CD4-positive, alpha-beta T cell treated with Interleukin-6 at 100 ng/mL for 8 hours (primary cell): ENCODE results near the gene TMEM218.

Source experiments
- DNase-seq: peaks from one replicate; pipeline ENCODE4 v3.0.0-alpha.2; 2020; ENCODE audit warnings: mixed read lengths, low spot score

The TMEM218 gene

GRCh38 chr11:125129316-125129993, 18.0 kb upstream of the TMEM218 start:
- no peak for DNase-seq

GRCh38 chr11:125128450-125128849, 17.0 kb upstream of the TMEM218 start:
- DNase-seq, result no peak

GRCh38 chr11:125124618-125124992, 13.2 kb upstream of the TMEM218 start:
- DNase-seq, result no peak

- peak; percentile 31 for DNase-seq
Measured at GRCh38 chr11:125123947-125124617, 12.7 kb upstream of the TMEM218 start.

GRCh38 chr11:125123194-125123946, 11.9 kb upstream of the TMEM218 start:
- DNase-seq, result no peak

GRCh38 chr11:125117429-125117828, 6.0 kb upstream of the TMEM218 start:
- no peak for DNase-seq

GRCh38 chr11:125114518-125114917, 3.1 kb upstream of the TMEM218 start:
- no peak for DNase-seq

- no peak for DNase-seq
Measured at GRCh38 chr11:125112208-125112604, 780 bp upstream of the TMEM218 start.

- no peak for DNase-seq
Measured at GRCh38 chr11:125111001-125111342, 454 bp downstream of the TMEM218 start.

GRCh38 chr11:125110506-125110905, 920 bp downstream of the TMEM218 start:
- no peak for DNase-seq

GRCh38 chr11:125108469-125108868, 3.0 kb downstream of the TMEM218 start:
- no peak for DNase-seq

- no peak for DNase-seq
Measured at GRCh38 chr11:125105926-125106325, 5.5 kb downstream of the TMEM218 start.

GRCh38 chr11:125102510-125102909, 8.9 kb downstream of the TMEM218 start:
- DNase-seq, result no peak

GRCh38 chr11:125102025-125102424, 9.4 kb downstream of the TMEM218 start:
- no peak for DNase-seq

GRCh38 chr11:125101596-125101995, 9.8 kb downstream of the TMEM218 start:
- no peak for DNase-seq

GRCh38 chr11:125100136-125100535, 11.3 kb downstream of the TMEM218 start:
- no peak for DNase-seq

GRCh38 chr11:125094731-125095130, 16.7 kb downstream of the TMEM218 start:
- DNase-seq, result no peak

GRCh38 chr11:125093502-125093901, 17.9 kb downstream of the TMEM218 start:
- no peak for DNase-seq

GRCh38 chr11:125092669-125093068, 18.8 kb downstream of the TMEM218 start:
- no peak for DNase-seq

GRCh38 chr11:125091877-125092664, 19.4 kb downstream of the TMEM218 start:
- no peak for DNase-seq

- no peak for DNase-seq
Measured at GRCh38 chr11:125091247-125091876, 20.1 kb downstream of the TMEM218 start.

- no peak for DNase-seq
Measured at GRCh38 chr11:125090816-125091215, 20.6 kb downstream of the TMEM218 start.
